Activated CD4-positive, alpha-beta T cell treated with anti-CD3 and anti-CD28 coated beads for 36 hours (primary cell): Measurements from ENCODE around the gene VPS37D. TPM values are rescaled to one million over a fixed set of nuclear protein-coding genes. Genes with fewer than 3 reads are reported as not detected.

Source experiments
- ATAC-seq: fragments of 200-7000 bp; cut with Tn5 transposase; one replicate; pipeline ENCODE4 v1.10.0; 2021; ENCODE audit warnings: mild to moderate bottlenecking, moderate library complexity
- CTCF ChIA-PET: fragments of 350-600 bp; sonication (Branson Sonifier 250); formaldehyde crosslinking; loops from one replicate; lab custom pipeline; 2021; ENCODE audit warnings: antibody characterized with exemption; lab: Charles Lee
- POLR2A ChIA-PET: fragments of 350-600 bp; sonication (Branson Sonifier 250); formaldehyde crosslinking; loops from one replicate; lab custom pipeline; 2021; ENCODE audit warnings: antibody characterized with exemption, inconsistent platforms; lab: Charles Lee
- DNase-seq: peaks from one replicate; pipeline ENCODE4 v3.0.0-alpha.2; 2020
- H3K27ac Mint-ChIP-seq: one replicate; pipeline ENCODE4 v1.8.0; 2021; ENCODE audit warnings: mixed read lengths
- H3K27me3 Mint-ChIP-seq: one replicate; pipeline ENCODE4 v1.8.0; 2021; ENCODE audit warnings: mixed read lengths
- H3K36me3 Mint-ChIP-seq: one replicate; pipeline ENCODE4 v1.8.0; 2021; ENCODE audit warnings: low read depth, mixed read lengths
- H3K4me1 Mint-ChIP-seq: one replicate; pipeline ENCODE4 v1.8.0; 2021; ENCODE audit warnings: mixed read lengths
- H3K4me3 Mint-ChIP-seq: one replicate; pipeline ENCODE4 v1.8.0; 2021; ENCODE audit warnings: mild to moderate bottlenecking, moderate library complexity, mixed read lengths
- H3K9me3 Mint-ChIP-seq: one replicate; pipeline ENCODE4 v1.8.0; 2021; ENCODE audit warnings: low read depth, mixed read lengths
- intact Hi-C, 2 experiments: fragments of 100-400 bp; cut with DNase I in 1 of 2; cut with micrococcal nuclease in 1 of 2; formaldehyde crosslinking; loops; one replicate each; pipeline versions ENCODE4 v1.14.2 to v1.15.1; 2022 to 2024; cut with DNase I, micrococcal nuclease
- total RNA-seq, 2 experiments: library from RNA; stranded (reverse); gene quantifications; one replicate each; pipeline ENCODE4 v1.2.3, GENCODE V29; 2021

The VPS37D gene
- total RNA-seq, 2 experiments from 2014 or later: 0.35 to 0.39 TPM

- H3K4me1 Mint-ChIP-seq: peaks cover 8% of the 10 kb centered on the region
- no peak overlapping the region for H3K27ac Mint-ChIP-seq
- ATAC-seq (no peak), DNase-seq (no peak)
- H3K27me3 Mint-ChIP-seq: peaks cover 49% of the 10 kb centered on the region
- no peaks in the 10 kb centered on the region for H3K36me3 Mint-ChIP-seq
- intact Hi-C loops: no loop called here
- no peaks in the 10 kb centered on the region for H3K9me3 Mint-ChIP-seq
- CTCF ChIA-PET: no interaction called here
- no peak overlapping the region for H3K4me3 Mint-ChIP-seq
- POLR2A ChIA-PET: no interaction called here
These were observed 40.8 kb upstream of the VPS37D start for GRCh38 chr7:73626814-73627213.

DNA sequence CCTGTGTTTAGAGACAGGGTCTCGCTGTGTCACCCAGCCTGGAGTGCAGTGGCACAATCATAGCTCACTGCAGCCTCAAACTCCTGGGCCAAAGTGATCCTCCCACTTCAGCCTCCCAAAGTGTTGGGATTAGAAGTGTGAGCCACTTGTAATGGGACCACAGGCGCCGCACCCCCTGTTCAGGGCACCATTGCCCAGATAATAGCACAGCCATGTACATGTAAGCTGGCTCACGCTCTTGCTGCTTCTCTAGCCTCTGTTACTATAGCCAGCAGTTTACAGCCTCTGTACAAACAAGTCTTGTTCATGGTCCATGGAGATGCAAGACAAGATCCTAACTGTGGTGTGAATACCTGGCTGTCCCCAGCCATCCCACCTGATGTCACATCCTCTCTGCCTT is 39.1 kb upstream of the VPS37D start:
- Mint-ChIP-seq H3K27ac (no peak overlapping the region), H3K4me3 (no peak overlapping the region), H3K4me1 (peaks cover 3% of the 10 kb centered on the region), H3K9me3 (no peaks in the 10 kb centered on the region), H3K36me3 (no peaks in the 10 kb centered on the region), H3K27me3 (peaks cover 52% of the 10 kb centered on the region)
- ATAC-seq (no peak), DNase-seq (no peak)
- intact Hi-C loops: no loop called here
- ChIA-PET POLR2A (no interaction called here), CTCF (interaction anchor here (0.6 to 1.5 kb wide), 7 partner anchors 12 to 153 kb away, joined by 3 to 7 read pairs (median 4); partner anchors contain the start of gene ABHD11)

GRCh38 chr7:73631558-73631957 is 36.1 kb upstream of the VPS37D start:
- intact Hi-C loops: no loop called here
- Mint-ChIP-seq H3K9me3 (no peaks in the 10 kb centered on the region), H3K4me1 (peaks cover 4% of the 10 kb centered on the region), H3K36me3 (no peaks in the 10 kb centered on the region), H3K27ac (no peak overlapping the region), H3K27me3 (peaks cover 48% of the 10 kb centered on the region), H3K4me3 (no peak overlapping the region)
- ATAC-seq (no peak), DNase-seq (no peak)
- POLR2A ChIA-PET: no interaction called here
- CTCF ChIA-PET: interaction anchor here (1.7 kb wide), 1 partner anchor 94 kb away, joined by 5 read pairs; no protein-coding TSS in a partner anchor

DNA sequence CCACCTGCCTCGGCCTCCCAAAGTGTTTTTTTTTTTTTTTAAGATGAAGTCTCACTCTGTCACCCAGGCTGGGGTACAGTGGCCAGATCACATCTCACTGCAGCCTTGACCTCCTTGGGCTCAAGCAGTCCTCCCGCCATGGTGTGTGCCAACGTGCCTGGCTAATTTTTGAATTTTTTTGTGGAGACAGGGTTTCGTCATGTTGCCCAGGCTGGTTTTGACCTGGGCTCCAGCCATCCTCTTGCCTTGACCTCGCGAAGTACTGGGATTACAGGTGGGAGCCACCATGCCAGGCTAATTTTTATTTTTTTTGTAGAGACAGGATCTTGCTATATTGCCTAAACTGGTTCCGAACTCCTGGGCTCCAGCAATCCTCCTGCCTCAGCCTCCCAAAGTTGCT is 34.3 kb upstream of the VPS37D start:
- CTCF ChIA-PET: no interaction called here
- POLR2A ChIA-PET: no interaction called here
- no peak for ATAC-seq
- Mint-ChIP-seq H3K4me1 (peaks cover 4% of the 10 kb centered on the region), H3K27ac (no peak overlapping the region), H3K9me3 (no peaks in the 10 kb centered on the region), H3K4me3 (no peak overlapping the region), H3K27me3 (peaks cover 36% of the 10 kb centered on the region), H3K36me3 (no peaks in the 10 kb centered on the region)
- intact Hi-C loops: no loop called here
- DNase-seq: no peak

DNA sequence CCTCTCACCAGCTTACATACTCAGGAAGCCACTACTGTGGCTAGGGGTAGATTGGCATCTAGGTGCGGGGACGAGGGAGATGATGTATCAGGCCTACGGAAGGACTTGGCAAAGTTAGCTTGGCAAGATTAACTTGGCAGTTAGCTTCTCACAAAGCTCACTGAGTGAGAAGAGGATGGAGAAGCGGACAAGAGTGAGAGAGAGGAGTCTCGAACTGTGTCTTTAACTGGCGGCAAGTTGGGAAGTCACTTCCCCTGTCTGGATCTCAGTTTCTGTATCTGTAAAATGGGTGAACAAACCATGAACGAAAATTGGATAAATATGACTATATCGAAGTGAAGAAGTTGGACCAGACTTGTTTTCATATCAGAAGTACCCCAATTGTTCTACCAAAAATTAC is 33.8 kb upstream of the VPS37D start:
- POLR2A ChIA-PET: no interaction called here
- Mint-ChIP-seq H3K9me3 (no peaks in the 10 kb centered on the region), H3K27me3 (peaks cover 31% of the 10 kb centered on the region), H3K4me1 (peaks cover 4% of the 10 kb centered on the region), H3K36me3 (no peaks in the 10 kb centered on the region), H3K27ac (no peak overlapping the region), H3K4me3 (no peak overlapping the region)
- DNase-seq: no peak
- intact Hi-C loops: no loop called here
- ATAC-seq: no peak
- CTCF ChIA-PET: no interaction called here

DNA sequence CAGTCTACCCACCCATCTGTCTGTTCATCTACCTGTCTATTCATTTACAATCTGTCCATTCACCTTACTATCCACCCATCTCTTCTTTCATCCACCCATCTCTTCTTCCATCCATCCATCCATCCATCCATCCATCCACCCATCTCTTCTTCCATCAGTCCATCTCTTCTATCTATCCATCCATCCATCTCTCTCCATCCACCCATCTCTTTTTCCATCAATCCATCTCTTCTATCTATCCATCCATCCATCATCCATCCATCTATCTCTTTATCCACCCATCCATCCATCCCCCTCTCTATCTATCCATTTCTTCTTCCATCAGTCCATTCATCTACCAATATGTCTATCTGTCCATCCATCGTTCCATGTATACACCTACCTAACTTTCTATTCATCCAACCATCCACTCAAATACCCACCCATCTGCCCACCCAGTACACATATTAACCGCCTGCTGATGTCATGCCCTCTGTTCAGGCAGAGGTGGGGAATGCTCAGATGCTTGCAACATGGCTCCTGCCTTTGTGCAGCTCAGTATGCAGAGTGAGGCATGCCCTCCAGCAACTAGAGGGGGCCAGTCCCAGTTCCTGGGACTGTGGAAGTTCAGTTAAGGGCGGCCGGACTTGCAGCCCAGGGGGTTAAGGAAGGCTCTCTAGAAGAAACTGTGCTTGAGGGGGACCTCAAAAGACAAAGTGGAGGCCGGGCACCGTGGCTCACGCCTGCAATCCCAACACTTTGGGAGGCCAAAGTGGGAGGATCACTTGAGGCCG is 32.0 kb upstream of the VPS37D start:
- Mint-ChIP-seq H3K27me3 (peaks cover 24% of the 10 kb centered on the region), H3K4me3 (no peak overlapping the region), H3K27ac (no peak overlapping the region), H3K36me3 (no peaks in the 10 kb centered on the region), H3K9me3 (no peaks in the 10 kb centered on the region), H3K4me1 (peaks cover 4% of the 10 kb centered on the region)
- DNase-seq (no peak), ATAC-seq (no peak)
- ChIA-PET POLR2A (interaction anchor here (0.6 kb wide), 1 partner anchor 19 kb away, joined by 3 read pairs; no protein-coding TSS in a partner anchor), CTCF (interaction anchor here (1.2 kb wide), 1 partner anchor 29 kb away, joined by 3 read pairs; no protein-coding TSS in a partner anchor)
- intact Hi-C loops: loop anchor here in 1 of 2 experiments (1.0 to 5.0 kb wide), 3 partner anchors 11 to 47 kb away; partner anchors contain the start of genes BUD23, DNAJC30, MLXIPL and VPS37D

- no peak overlapping the region for H3K27ac Mint-ChIP-seq
- intact Hi-C loops: loop anchor here in 1 of 2 experiments (5.0 kb wide), 1 partner anchor 43 kb away; the partner anchor contains the start of genes BUD23 and DNAJC30
- H3K4me3 Mint-ChIP-seq: no peak overlapping the region
- H3K36me3 Mint-ChIP-seq: no peaks in the 10 kb centered on the region
- POLR2A ChIA-PET: no interaction called here
- H3K27me3 Mint-ChIP-seq: peaks cover 13% of the 10 kb centered on the region
- H3K4me1 Mint-ChIP-seq: peaks cover 4% of the 10 kb centered on the region
- no peak for DNase-seq
- ATAC-seq: no peak
- H3K9me3 Mint-ChIP-seq: peaks cover 3% of the 10 kb centered on the region
- CTCF ChIA-PET: no interaction called here
These were observed 28.7 kb upstream of the VPS37D start for GRCh38 chr7:73638911-73639310.

GRCh38 chr7:73642834-73643233 is 24.8 kb upstream of the VPS37D start:
- DNase-seq: no peak
- no peak overlapping the region for H3K27ac Mint-ChIP-seq
- ChIA-PET CTCF (no interaction called here), POLR2A (no interaction called here)
- H3K27me3 Mint-ChIP-seq: peaks cover 17% of the 10 kb centered on the region
- peaks cover 3% of the 10 kb centered on the region for H3K9me3 Mint-ChIP-seq
- H3K4me1 Mint-ChIP-seq: no peaks in the 10 kb centered on the region
- no peak overlapping the region for H3K4me3 Mint-ChIP-seq
- ATAC-seq: no peak
- no peaks in the 10 kb centered on the region for H3K36me3 Mint-ChIP-seq
- intact Hi-C loops: no loop called here

GRCh38 chr7:73644688-73645286 is 22.8 kb upstream of the VPS37D start:
- Mint-ChIP-seq H3K4me3 (no peak overlapping the region), H3K36me3 (no peaks in the 10 kb centered on the region), H3K9me3 (peaks cover 3% of the 10 kb centered on the region), H3K27me3 (peaks cover 34% of the 10 kb centered on the region), H3K4me1 (peaks cover 7% of the 10 kb centered on the region), H3K27ac (no peak overlapping the region)
- no peak for ATAC-seq
- intact Hi-C loops: loop anchor here in 1 of 2 experiments (5.0 kb wide), 1 partner anchor 83 kb away; no protein-coding TSS in a partner anchor
- ChIA-PET CTCF (interaction anchor here (1.0 kb wide), 1 partner anchor 21 kb away, joined by 3 read pairs; no protein-coding TSS in a partner anchor), POLR2A (interaction anchor here (0.7 kb wide), 2 partner anchors 86 to 195 kb away, joined by 3 to 4 read pairs; no protein-coding TSS in a partner anchor)
- no peak for DNase-seq

- Mint-ChIP-seq H3K27ac (no peak overlapping the region), H3K4me3 (no peak overlapping the region), H3K27me3 (peaks cover 40% of the 10 kb centered on the region), H3K36me3 (no peaks in the 10 kb centered on the region), H3K9me3 (peaks cover 3% of the 10 kb centered on the region), H3K4me1 (peaks cover 7% of the 10 kb centered on the region)
- intact Hi-C loops: loop anchor here in 1 of 2 experiments (5.0 kb wide), 1 partner anchor 82 kb away; no protein-coding TSS in a partner anchor
- ATAC-seq (no peak), DNase-seq (no peak)
- CTCF ChIA-PET: interaction anchor here (0.6 to 0.7 kb wide), 2 partner anchors 39 to 607 kb away, joined by 3 read pairs; no protein-coding TSS in a partner anchor
- POLR2A ChIA-PET: no interaction called here
These were observed 21.9 kb upstream of the VPS37D start for GRCh38 chr7:73645643-73646174.
